Endodermal cell (in vitro differentiated cells): Measurements from ENCODE around the gene C10orf95. TPM values are rescaled to one million over a fixed set of nuclear protein-coding genes. Genes with fewer than 3 reads are reported as not detected.

Experiments
- DNase-seq: peaks from one replicate; pipeline ENCODE4 v3.0.0-alpha.2; 2017
- H3K27ac ChIP-seq: 2 replicates; pipeline ENCODE4 v1.5.1; 2013; ENCODE audit warnings: mild to moderate bottlenecking, low read depth, low read length, moderate library complexity
- H3K27me3 ChIP-seq: 2 replicates; pipeline ENCODE4 v1.6.1; 2013; ENCODE audit warnings: mild to moderate bottlenecking, low read length, moderate library complexity; ENCODE audit not compliant: insufficient read depth, control insufficient read depth, poor library complexity, severe bottlenecking
- H3K36me3 ChIP-seq: 2 replicates; pipeline ENCODE4 v1.7.0; 2013; ENCODE audit warnings: mild to moderate bottlenecking, low read length, moderate library complexity; ENCODE audit not compliant: control insufficient read depth, insufficient read depth
- H3K4me1 ChIP-seq: one replicate; pipeline ENCODE4 v1.7.0; 2013; ENCODE audit warnings: low read length; ENCODE audit not compliant: control insufficient read depth, insufficient read depth
- H3K4me3 ChIP-seq: 2 replicates; pipeline ENCODE4 v1.5.1; 2013; ENCODE audit warnings: mild to moderate bottlenecking, low read length, moderate library complexity
- H3K9ac ChIP-seq: 2 replicates; pipeline ENCODE4 v1.6.1; 2013; ENCODE audit warnings: mild to moderate bottlenecking, low read length, moderate library complexity; ENCODE audit not compliant: poor library complexity, severe bottlenecking; ENCODE audit errors: extremely low read depth
- H3K9me3 ChIP-seq: 2 replicates; pipeline ENCODE4 v1.6.1; 2013; ENCODE audit warnings: mild to moderate bottlenecking, low read length, moderate library complexity; ENCODE audit not compliant: control insufficient read depth
- H3K27ac Mint-ChIP-seq: 2 replicates; pipeline ENCODE4 v1.8.0; 2020; ENCODE audit warnings: mixed read lengths
- H3K27me3 Mint-ChIP-seq: 2 replicates; pipeline ENCODE4 v1.8.0; 2021; ENCODE audit warnings: mild to moderate bottlenecking, mixed read lengths; ENCODE audit not compliant: insufficient read depth
- H3K36me3 Mint-ChIP-seq: 2 replicates; pipeline ENCODE4 v1.8.0; 2020; ENCODE audit warnings: low read depth, mixed read lengths
- H3K4me1 Mint-ChIP-seq: 2 replicates; pipeline ENCODE4 v1.8.0; 2020; ENCODE audit warnings: mixed read lengths
- H3K4me3 Mint-ChIP-seq: 2 replicates; pipeline ENCODE4 v1.8.0; 2020; ENCODE audit warnings: mild to moderate bottlenecking, moderate library complexity, mixed read lengths
- H3K9me3 Mint-ChIP-seq: 2 replicates; pipeline ENCODE4 v1.8.0; 2020; ENCODE audit warnings: mild to moderate bottlenecking, mixed read lengths
- CTCF ChIP-seq: fragments of 200-600 bp; sonication (generic); conservative IDR thresholded peaks from 2 replicates; pipeline ENCODE4 v1.5.0; 2021; ENCODE audit warnings: antibody characterized with exemption, mild to moderate bottlenecking
- WGBS, 2 experiments: methylation state at CpG; one replicate each; pipeline versions ENCODE4 v1.1.5 to v1.1.7; 2013; ENCODE audit warnings: missing lambda C conversion rate in 2 of 2, mixed read lengths in 1 of 2; ENCODE audit not compliant: insufficient coverage in 1 of 2, insufficient read length in 1 of 2; 5-methylcytosine and 5-hydroxymethylcytosine counted together
- total RNA-seq, 2 donors: library from RNA; stranded (reverse); fragmentation: NEBNext Ultra II Directional in 1 of 2; extraction: Animal tissue kit (Norgen Biotek cat#: 25700) in 1 of 2; gene quantifications; 2 replicates in 1 of 2; 3 replicates in 1 of 2; pipeline ENCODE4 v1.2.1, GENCODE V29; 2021

The C10orf95 gene
- total RNA-seq, 2 donors from 2014 or later, result 0.35 to 0.93 TPM

GRCh38 chr10:102470579-102471546 is 19.5 kb upstream of the C10orf95 start:
- TF ChIP-seq CTCF, result no peak
- no peak for DNase-seq
- H3K27ac ChIP-seq, result no peak overlapping the region
- H3K4me3 ChIP-seq, result no peak overlapping the region
- no peak overlapping the region for H3K9ac ChIP-seq
- Mint-ChIP-seq H3K36me3 (peaks cover 5% of the 10 kb centered on the region), H3K27me3 (no peaks in the 10 kb centered on the region), H3K9me3 (no peaks in the 10 kb centered on the region), H3K4me3 (no peak overlapping the region), H3K4me1 (no peaks in the 10 kb centered on the region), H3K27ac (no peak overlapping the region)
- H3K4me1 ChIP-seq, result no peaks in the 10 kb centered on the region
- H3K36me3 ChIP-seq, result no peaks in the 10 kb centered on the region
- no peaks in the 10 kb centered on the region for H3K27me3 ChIP-seq
- no peaks in the 10 kb centered on the region for H3K9me3 ChIP-seq
- 94 to 95% methylated on average over 11 to 35 of the region's 36 CpGs for WGBS, 2 experiments

GRCh38 chr10:102468683-102469082 is 17.3 kb upstream of the C10orf95 start:
- Mint-ChIP-seq H3K36me3 (peaks cover 2% of the 10 kb centered on the region), H3K9me3 (no peaks in the 10 kb centered on the region), H3K4me3 (no peak overlapping the region), H3K27me3 (peaks cover 2% of the 10 kb centered on the region), H3K27ac (no peak overlapping the region), H3K4me1 (peaks cover 9% of the 10 kb centered on the region)
- Histone ChIP-seq H3K36me3 (no peaks in the 10 kb centered on the region), H3K9ac (no peak overlapping the region), H3K4me3 (no peak overlapping the region), H3K27me3 (no peaks in the 10 kb centered on the region), H3K4me1 (no peaks in the 10 kb centered on the region), H3K27ac (no peak overlapping the region), H3K9me3 (no peaks in the 10 kb centered on the region)
- WGBS, 2 experiments, result 90 to 95% methylated on average over 2 to 9 of the region's 9 CpGs
- TF ChIP-seq CTCF, result no peak
- DNase-seq, result no peak

- 86% methylated on average over 5 to 6 of the region's 6 CpGs for WGBS, 2 experiments
- peaks cover 2% of the 10 kb centered on the region for H3K27me3 Mint-ChIP-seq
- H3K27ac Mint-ChIP-seq, result no peak overlapping the region
Observed at GRCh38 chr10:102467971-102468438, 16.7 kb upstream of the C10orf95 start.

More at GRCh38 chr10:102467971-102468438, 16.7 kb upstream of the C10orf95 start:
- Mint-ChIP-seq H3K4me3 (no peak overlapping the region), H3K4me1 (peaks cover 14% of the 10 kb centered on the region), H3K9me3 (no peaks in the 10 kb centered on the region), H3K36me3 (peaks cover 2% of the 10 kb centered on the region)
- TF ChIP-seq CTCF, result no peak
- H3K36me3 ChIP-seq, result no peaks in the 10 kb centered on the region
- H3K27ac ChIP-seq, result no peak overlapping the region
- no peaks in the 10 kb centered on the region for H3K9me3 ChIP-seq
- H3K9ac ChIP-seq, result no peak overlapping the region
- no peak overlapping the region for H3K4me3 ChIP-seq
- no peaks in the 10 kb centered on the region for H3K4me1 ChIP-seq
- no peak for DNase-seq
- H3K27me3 ChIP-seq, result no peaks in the 10 kb centered on the region
